H1 (cell line): Measurements from ENCODE around the gene SH2D4B.

Experiments
- CREB1 ChIP-seq: IDR thresholded peaks from 2 replicates; pipeline ENCODE4 v1.6.1; 2012; ENCODE audit warnings: inconsistent platforms
- EZH2 ChIP-seq: fragments of 200-600 bp; sonication (generic); IDR thresholded peaks from 2 replicates; pipeline ENCODE4 v1.7.1; 2012; ENCODE audit warnings: low read depth, mild to moderate bottlenecking, moderate library complexity, low read length, inconsistent platforms; ENCODE audit not compliant: severe bottlenecking
- POLR2A ChIP-seq, 2 experiments: IDR thresholded peaks; 1 replicate in 1 of 2; 2 replicates in 1 of 2; pipeline ENCODE4 v1.6.1; 2011; ENCODE audit warnings: low read depth in 2 of 2, low read length in 2 of 2, mild to moderate bottlenecking in 2 of 2; ENCODE audit errors: control extremely low read depth in 1 of 2
- TF ChIP-seq, protein P1 (sequence below), 3 experiments: IDR thresholded peaks; 1 replicate in 2 of 3; 2 replicates in 1 of 3; pipeline versions ENCODE4 v1.5.1 to v1.6.1; 2011; ENCODE audit warnings: low read length in 3 of 3, mild to moderate bottlenecking in 3 of 3, inconsistent platforms in 2 of 3, low read depth in 1 of 3, moderate library complexity in 1 of 3; ENCODE audit not compliant: insufficient read depth in 1 of 3; ENCODE audit errors: control extremely low read depth in 1 of 3

- TF ChIP-seq EZH2 (no peak), CREB1 (no peak), POLR2A (IDR thresholded peaks at IDR 0.05; ENCODE audit: control extremely low read depth in 1 of 2, low read depth in 2 of 2, low read length in 2 of 2) (no peak)
- TF ChIP-seq, protein P1, sequence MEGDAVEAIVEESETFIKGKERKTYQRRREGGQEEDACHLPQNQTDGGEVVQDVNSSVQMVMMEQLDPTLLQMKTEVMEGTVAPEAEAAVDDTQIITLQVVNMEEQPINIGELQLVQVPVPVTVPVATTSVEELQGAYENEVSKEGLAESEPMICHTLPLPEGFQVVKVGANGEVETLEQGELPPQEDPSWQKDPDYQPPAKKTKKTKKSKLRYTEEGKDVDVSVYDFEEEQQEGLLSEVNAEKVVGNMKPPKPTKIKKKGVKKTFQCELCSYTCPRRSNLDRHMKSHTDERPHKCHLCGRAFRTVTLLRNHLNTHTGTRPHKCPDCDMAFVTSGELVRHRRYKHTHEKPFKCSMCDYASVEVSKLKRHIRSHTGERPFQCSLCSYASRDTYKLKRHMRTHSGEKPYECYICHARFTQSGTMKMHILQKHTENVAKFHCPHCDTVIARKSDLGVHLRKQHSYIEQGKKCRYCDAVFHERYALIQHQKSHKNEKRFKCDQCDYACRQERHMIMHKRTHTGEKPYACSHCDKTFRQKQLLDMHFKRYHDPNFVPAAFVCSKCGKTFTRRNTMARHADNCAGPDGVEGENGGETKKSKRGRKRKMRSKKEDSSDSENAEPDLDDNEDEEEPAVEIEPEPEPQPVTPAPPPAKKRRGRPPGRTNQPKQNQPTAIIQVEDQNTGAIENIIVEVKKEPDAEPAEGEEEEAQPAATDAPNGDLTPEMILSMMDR (IDR thresholded peaks at IDR 0.05; ENCODE audit: control extremely low read depth in 1 of 3, insufficient read depth in 1 of 3, low read depth in 1 of 3, low read length in 3 of 3) = no peak
Measured at GRCh38 chr10:80648106-80648505, 110.4 kb downstream of the SH2D4B start.
